Measurements from ENCODE around the gene GPR152. TPM values are rescaled to one million over a fixed set of nuclear protein-coding genes. Genes with fewer than 3 reads are reported as not detected.
A peak's percentile ranks its signal among the peaks of the same experiment; 100 is the strongest.
"Not testable (repeated sequence)": the region's sequence is repeated elsewhere in the genome, so short reads cannot be mapped to it uniquely, and the experiment has no call there.

Gene GPR152
- total RNA-seq, 2 experiments from 2014 or later: not detected

DNA sequence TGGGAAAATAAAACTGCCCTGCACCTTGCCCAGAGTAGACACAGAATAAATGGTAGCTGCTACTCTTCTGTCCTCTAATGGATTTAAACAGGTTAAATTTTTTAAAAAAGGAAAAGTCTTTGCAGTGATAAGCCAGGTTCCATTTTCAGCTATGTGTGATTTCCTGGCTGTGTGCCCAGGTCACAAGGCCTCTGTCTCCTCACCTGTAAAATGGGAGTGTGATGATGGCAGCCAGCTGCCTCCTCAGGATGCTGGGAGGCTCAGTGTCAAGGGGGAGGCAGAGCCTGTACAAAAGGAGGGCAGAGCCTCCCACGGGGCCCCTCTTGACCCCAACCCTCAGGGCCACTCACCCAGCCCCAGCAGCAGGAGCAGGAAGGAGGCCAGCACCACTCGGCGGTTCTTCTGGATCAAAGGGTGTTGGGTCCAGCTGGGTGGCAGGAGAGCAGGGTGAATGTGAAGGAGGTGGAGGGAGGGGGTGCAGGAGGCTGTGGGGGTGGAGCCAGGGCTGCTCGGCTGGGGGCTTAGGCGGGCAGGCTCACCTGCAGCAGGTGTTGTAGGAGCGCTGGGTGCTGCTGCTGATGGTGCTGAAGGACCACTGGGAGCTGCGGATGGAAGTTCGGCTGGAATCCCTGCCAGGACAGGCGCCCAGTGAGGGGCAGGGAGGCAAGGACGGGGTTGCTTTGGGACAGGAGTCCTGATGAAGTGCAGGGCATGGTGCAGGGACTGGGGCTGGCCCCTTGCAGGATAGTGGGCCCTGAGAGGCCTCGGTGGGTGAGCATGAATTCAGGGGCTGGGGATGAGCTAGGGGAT is 14.6 kb upstream of the GPR152 start:
- Mint-ChIP-seq H3K36me3 (peaks cover 1% of the 10 kb centered on the region), H3K27me3 (no peaks in the 10 kb centered on the region), H3K4me3 (peak overlapping the region; percentile 83), H3K27ac (peak overlapping the region; percentile 61), H3K9me3 (ENCODE audit: low read depth) (no peaks in the 10 kb centered on the region), H3K4me1 (peaks cover 31% of the 10 kb centered on the region)
- DNase-seq (no peak), ATAC-seq (no peak)
- CTCF ChIA-PET: interaction anchor here (0.9 to 3.3 kb wide), 10 partner anchors 9 to 110 kb away, joined by 3 to 21 read pairs (median 8); partner anchors contain the start of genes AIP, CORO1B, PPP1CA and PTPRCAP

DNA sequence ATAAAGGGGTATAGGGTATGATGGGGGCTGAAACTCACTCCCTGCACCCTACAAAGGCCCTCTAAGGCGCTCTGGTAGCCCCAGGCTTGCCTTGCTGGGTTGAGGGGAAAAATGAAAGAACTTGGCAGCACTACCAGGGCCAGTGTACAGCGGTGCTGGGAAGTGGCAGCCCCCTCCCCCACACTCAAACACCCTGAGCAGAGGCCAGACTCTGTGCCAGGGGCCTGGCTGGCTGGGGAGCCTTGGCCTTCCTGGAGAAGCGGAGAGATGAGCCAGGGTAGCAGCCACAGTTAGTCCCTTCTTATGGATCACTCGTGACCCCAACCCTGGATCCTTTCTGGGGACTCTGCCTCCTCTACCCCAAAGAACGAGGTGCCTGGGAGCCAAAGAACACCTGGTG is 13.8 kb upstream of the GPR152 start:
- CTCF ChIA-PET: interaction anchor here (1.3 kb wide), 1 partner anchor 64 kb away, joined by 4 read pairs; the partner anchor contains the start of gene PPP1CA

DNA sequence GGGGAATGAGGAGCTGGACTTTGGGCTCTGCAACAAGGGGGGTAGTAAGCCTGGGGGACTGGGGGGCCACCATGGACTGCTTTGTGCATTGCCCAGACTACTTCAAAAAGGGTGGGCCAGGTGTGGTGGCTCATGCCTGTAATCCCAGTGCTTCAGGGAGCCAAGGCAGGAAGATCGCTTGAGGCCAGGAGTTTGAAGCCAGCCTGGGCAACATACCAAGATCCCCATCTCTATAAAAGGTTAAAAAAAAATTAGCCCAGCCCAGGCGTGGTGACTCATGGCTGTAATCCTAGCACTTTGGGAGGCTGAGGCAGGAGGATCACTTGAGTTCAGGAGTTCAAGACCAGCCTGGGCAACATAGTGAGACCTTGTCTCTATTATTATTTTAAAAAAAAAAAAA is 13.0 kb upstream of the GPR152 start:
- CTCF ChIA-PET: interaction anchor here (1.0 to 2.4 kb wide), 4 partner anchors 18 to 63 kb away, joined by 3 to 10 read pairs (median 6); partner anchors contain the start of genes AIP and PPP1CA
- not testable (repeated sequence) for DNase-seq; H3K9me3 Mint-ChIP-seq (ENCODE audit: low read depth); H3K27me3 Mint-ChIP-seq; ATAC-seq; H3K36me3 Mint-ChIP-seq
- Mint-ChIP-seq H3K4me3 (peak overlapping the region; percentile 84), H3K4me1 (peaks cover 31% of the 10 kb centered on the region), H3K27ac (peak overlapping the region; percentile 87)

More for the DNA sequence above, 13.8 kb upstream of the GPR152 start:
- H3K9me3 Mint-ChIP-seq (ENCODE audit: low read depth): no peaks in the 10 kb centered on the region
- peaks cover 1% of the 10 kb centered on the region for H3K36me3 Mint-ChIP-seq
- DNase-seq (no peak), ATAC-seq (no peak)
- no peaks in the 10 kb centered on the region for H3K27me3 Mint-ChIP-seq
- peaks cover 31% of the 10 kb centered on the region for H3K4me1 Mint-ChIP-seq
- H3K4me3 Mint-ChIP-seq: no peak overlapping the region
- H3K27ac Mint-ChIP-seq: peak overlapping the region; percentile 19

DNA sequence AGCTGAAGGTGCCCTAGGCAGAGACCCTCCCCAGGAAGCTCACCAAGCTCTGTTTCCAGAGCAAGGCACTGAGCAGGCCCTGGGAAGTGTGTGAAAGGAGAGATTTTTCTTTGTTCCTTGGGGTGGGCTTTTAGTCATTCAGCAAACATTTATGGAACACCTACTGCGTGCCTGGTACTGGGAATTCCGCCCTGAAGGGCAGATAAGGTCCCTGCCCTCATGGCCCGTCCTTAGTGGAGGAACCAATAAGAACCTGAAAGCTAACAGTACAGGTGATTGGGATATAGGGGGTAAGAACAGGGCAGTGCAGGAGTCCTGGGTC is 12.6 kb upstream of the GPR152 start:
- no peak for DNase-seq
- Mint-ChIP-seq H3K27ac (peak overlapping the region; percentile 87), H3K9me3 (ENCODE audit: low read depth) (no peaks in the 10 kb centered on the region), H3K27me3 (no peaks in the 10 kb centered on the region), H3K4me1 (peaks cover 33% of the 10 kb centered on the region), H3K4me3 (peak overlapping the region; percentile 84), H3K36me3 (peaks cover 1% of the 10 kb centered on the region)
- ATAC-seq: no peak
- CTCF ChIA-PET: interaction anchor here (1.0 to 2.4 kb wide), 5 partner anchors 18 to 63 kb away, joined by 3 to 10 read pairs (median 4); partner anchors contain the start of genes AIP and PPP1CA

DNA sequence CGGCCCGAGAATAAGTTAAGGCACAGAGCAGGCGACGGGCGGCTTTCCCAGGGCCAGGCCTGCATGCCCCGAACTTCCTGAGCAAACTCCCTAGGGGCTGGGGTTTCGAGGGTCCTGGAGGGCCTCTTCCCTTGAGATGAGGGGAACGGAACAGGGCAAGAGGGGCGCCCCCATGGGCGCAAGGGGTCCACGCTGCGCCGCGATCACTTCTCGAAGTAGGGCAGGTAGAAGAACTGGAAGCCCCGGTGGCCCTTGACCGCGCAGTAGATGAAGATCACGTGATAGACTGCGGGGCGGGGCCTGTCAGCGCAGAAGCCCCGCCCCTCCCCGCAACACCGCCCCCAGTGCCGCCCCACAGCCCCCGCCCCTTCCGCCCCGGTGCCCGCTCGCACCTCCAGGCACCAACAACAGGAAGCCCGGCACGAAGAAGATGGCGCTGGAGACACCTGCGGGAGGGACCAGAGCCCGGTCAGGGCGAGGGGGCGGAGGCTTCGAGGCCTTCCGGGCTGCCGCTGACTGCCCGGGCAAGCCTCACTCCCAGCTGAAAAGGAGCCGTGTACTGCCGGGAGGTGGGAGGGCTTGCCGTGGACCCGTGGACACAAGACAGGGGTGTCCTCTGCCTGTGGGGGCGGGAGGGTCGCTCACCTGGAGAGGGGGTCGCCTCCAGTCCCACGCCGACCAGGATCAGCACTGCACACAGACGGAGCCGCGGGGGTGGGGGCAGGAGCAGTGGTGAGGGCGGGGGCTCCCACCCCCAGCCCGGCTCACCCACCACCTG is 12.1 kb upstream of the GPR152 start:
- Mint-ChIP-seq H3K9me3 (ENCODE audit: low read depth) (no peaks in the 10 kb centered on the region), H3K4me1 (peaks cover 35% of the 10 kb centered on the region)

DNA sequence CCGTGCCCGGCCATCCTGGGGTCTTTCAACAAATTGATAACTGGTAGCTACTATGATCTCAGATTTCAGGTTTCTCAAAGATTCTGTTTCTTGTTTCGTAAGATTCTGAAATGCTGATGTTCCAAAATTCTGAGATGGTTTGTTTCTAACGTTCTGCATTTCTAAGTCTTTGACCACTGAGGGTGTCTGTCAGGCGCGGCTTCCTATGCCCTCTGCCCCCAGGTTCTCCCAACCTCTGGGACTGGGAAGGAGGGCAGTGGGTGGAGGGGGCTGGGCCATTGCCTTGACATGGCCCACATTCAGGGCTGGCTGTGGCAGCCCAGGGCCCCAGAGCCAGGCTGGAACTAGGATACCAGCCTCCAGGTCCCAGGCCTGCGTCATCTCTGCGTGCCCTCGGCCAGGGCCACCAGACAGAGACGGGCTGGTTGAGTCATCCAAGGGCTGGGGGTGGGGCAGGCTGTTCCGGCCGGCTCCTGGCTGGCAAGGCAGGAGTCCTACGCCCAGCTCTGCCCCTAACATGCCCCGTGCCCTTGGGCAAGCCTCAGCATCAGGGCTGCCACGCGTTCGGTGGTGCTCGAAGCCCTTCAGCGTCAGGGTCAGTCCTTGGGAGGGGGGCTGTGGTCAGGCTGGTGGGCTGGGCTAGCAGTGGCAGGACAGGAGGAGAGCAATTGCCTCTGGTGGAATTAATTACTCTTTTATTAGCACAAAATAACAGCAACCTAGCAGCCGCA is 11.3 kb upstream of the GPR152 start:
- Mint-ChIP-seq H3K36me3 (peaks cover 1% of the 10 kb centered on the region), H3K9me3 (ENCODE audit: low read depth) (no peaks in the 10 kb centered on the region), H3K4me3 (peak overlapping the region; percentile 84), H3K27me3 (no peaks in the 10 kb centered on the region), H3K4me1 (peaks cover 31% of the 10 kb centered on the region), H3K27ac (peak overlapping the region; percentile 87)
- DNase-seq (no peak), ATAC-seq (no peak)
- CTCF ChIA-PET: interaction anchor here (1.4 to 2.4 kb wide), 2 partner anchors 25 to 81 kb away, joined by 3 to 10 read pairs; no protein-coding TSS in a partner anchor

More for the DNA sequence above, 12.1 kb upstream of the GPR152 start:
- Mint-ChIP-seq H3K4me3 (peak overlapping the region; percentile 84), H3K27me3 (no peaks in the 10 kb centered on the region), H3K27ac (peak overlapping the region; percentile 87), H3K36me3 (peaks cover 1% of the 10 kb centered on the region)
- peak; percentile 96 for DNase-seq
- CTCF ChIA-PET: interaction anchor here (1.0 to 2.4 kb wide), 6 partner anchors 19 to 82 kb away, joined by 3 to 10 read pairs (median 4); partner anchors contain the start of genes AIP and PPP1CA
- ATAC-seq: peak; percentile 83

DNA sequence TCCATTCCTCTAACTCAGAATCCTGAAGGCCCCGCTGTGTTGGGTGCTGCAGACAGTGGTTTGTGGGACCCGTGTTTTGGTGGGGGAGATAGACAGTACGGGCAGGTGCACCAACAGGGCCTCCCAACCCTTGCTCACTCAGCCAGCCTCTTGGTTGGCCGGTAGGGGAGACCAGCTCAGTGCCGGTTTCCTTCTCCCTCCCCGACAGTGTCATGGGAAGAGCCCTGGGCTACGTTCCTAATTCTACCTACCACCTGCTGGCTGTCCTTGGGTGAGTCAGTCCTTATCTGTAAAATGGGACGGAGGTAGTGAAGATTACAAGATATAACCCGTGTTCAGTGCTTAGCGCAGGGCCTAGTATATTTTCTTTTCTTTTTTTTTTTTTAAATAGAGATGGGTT is 10.7 kb upstream of the GPR152 start:
- H3K9me3 Mint-ChIP-seq (ENCODE audit: low read depth): no peaks in the 10 kb centered on the region
- no peaks in the 10 kb centered on the region for H3K27me3 Mint-ChIP-seq
- ATAC-seq (no peak), DNase-seq (no peak)
- H3K4me3 Mint-ChIP-seq: no peak overlapping the region
- H3K27ac Mint-ChIP-seq: no peak overlapping the region
- H3K36me3 Mint-ChIP-seq: peaks cover 1% of the 10 kb centered on the region
- CTCF ChIA-PET: interaction anchor here (1.4 kb wide), 1 partner anchor 80 kb away, joined by 3 read pairs; no protein-coding TSS in a partner anchor
- peaks cover 27% of the 10 kb centered on the region for H3K4me1 Mint-ChIP-seq

DNA sequence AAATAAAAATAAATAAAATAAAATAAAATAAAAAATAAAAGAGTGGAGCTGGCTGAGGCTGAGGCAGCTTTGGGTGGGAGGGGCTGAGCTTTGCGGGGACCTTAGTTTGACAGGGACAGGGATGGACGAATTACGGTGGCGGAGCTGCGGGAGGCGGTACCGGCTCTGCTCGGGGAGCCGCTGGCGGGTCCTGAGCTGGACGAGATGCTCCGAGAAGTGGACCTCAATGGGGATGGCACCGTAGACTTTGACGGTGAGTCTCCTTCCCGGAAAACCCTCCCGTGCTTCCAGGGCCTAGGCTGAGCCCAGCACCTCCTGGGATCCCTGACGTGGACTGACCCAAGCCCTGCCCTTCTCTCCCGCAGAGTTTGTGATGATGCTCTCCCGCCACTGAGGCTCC is 5.7 kb upstream of the GPR152 start:
- ATAC-seq (no peak), DNase-seq (no peak)
- no peak overlapping the region for H3K27ac Mint-ChIP-seq
- H3K36me3 Mint-ChIP-seq: no peaks in the 10 kb centered on the region
- H3K27me3 Mint-ChIP-seq: no peaks in the 10 kb centered on the region
- H3K9me3 Mint-ChIP-seq (ENCODE audit: low read depth): no peaks in the 10 kb centered on the region
- CTCF ChIA-PET: interaction anchor here (1.8 kb wide), 1 partner anchor 10 kb away, joined by 4 read pairs; no protein-coding TSS in a partner anchor
- no peak overlapping the region for H3K4me3 Mint-ChIP-seq
- peaks cover 4% of the 10 kb centered on the region for H3K4me1 Mint-ChIP-seq

DNA sequence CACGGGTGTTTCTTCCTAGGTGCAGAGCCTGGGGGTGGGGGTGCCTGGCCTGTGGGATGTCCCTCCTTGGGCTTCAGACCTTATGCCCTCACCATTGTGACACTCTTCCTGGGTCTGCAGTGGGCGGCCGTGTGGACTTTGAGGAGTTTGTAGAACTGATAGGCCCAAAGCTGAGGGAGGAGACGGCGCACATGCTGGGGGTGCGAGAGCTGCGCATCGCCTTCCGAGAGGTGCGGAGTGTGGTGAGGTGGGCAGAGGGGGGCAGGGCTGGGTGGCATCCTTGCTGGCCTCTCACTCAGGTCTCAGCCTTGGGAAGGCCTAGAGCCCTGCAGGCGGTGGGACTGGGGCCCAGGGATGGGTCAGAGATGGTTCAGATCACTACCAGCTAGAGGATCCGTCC is 4.9 kb upstream of the GPR152 start:
- CTCF ChIA-PET: interaction anchor here (1.8 kb wide), 1 partner anchor 11 kb away, joined by 4 read pairs; no protein-coding TSS in a partner anchor
- Mint-ChIP-seq H3K27ac (no peak overlapping the region), H3K4me1 (peaks cover 4% of the 10 kb centered on the region), H3K4me3 (no peak overlapping the region), H3K9me3 (ENCODE audit: low read depth) (no peaks in the 10 kb centered on the region), H3K27me3 (no peaks in the 10 kb centered on the region), H3K36me3 (no peaks in the 10 kb centered on the region)
- ATAC-seq (no peak), DNase-seq (no peak)

DNA sequence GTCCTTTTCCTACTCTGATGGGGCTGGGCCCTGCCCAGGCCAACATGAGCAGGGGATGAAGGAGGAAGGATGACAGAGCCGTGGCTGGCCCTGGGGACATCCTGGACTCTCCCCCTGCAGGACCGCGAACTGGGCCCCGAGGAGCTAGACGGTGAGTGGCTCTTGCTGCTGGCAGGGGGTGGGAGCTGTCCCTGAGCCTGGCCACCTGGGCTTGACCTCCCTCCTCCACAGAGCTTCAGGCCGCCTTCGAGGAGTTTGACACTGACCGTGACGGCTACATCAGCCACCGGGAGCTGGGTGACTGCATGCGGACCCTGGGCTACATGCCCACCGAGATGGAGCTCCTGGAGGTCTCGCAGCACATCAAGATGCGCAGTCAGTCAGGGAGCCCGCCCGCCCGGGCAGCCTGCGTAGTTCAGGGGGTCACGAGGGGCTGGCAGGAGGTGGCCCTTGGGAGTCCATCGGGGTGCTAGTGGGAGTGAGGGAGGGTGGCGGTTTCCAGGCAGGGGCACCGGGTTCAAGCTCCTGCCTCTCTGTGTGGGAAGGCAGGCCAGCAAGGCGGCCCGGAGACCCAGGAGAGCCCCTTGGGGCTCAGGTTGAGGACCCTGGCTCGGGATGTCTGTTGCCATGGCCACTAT is 3.7 kb upstream of the GPR152 start:
- CTCF ChIA-PET: interaction anchor here (0.8 to 1.4 kb wide), 2 partner anchors 49 to 100 kb away, joined by 3 read pairs; partner anchors contain the start of gene PITPNM1
- Mint-ChIP-seq H3K4me3 (no peak overlapping the region), H3K27me3 (no peaks in the 10 kb centered on the region), H3K9me3 (ENCODE audit: low read depth) (no peaks in the 10 kb centered on the region), H3K4me1 (peaks cover 9% of the 10 kb centered on the region), H3K27ac (no peak overlapping the region), H3K36me3 (no peaks in the 10 kb centered on the region)
- ATAC-seq (no peak), DNase-seq (no peak)

DNA sequence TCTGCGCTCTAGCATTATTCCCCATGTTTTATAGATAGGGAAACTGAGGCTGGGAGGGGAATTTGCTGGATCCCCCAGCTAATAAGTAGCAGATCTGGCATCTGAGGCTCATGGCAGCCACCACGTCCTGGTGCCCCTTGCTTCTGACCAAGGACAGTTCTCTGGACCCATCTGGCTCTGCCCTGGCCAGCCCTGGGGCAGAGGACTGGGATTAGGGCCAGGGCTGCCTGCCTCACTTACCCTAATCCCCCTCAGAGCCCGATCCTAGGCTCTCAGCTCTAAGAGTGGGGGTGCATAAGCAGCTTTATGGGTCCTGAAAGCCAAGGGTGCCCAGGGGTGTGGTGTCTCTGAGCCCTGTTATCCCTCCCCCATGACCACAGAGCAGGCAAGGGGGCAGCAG is 2.5 kb upstream of the GPR152 start, which contains the start of gene CABP4:
Gene CABP4 (plus strand): TSS at position 301 of the 400 bp plus-strand sequence. CDS start 70 bp downstream, at position 371.
- CTCF ChIA-PET: interaction anchor here (1.4 kb wide), 1 partner anchor 50 kb away, joined by 3 read pairs; the partner anchor contains the start of gene PITPNM1
- H3K36me3 Mint-ChIP-seq: no peaks in the 10 kb centered on the region
- no peak within 1 kb of the TSS for H3K4me3 Mint-ChIP-seq
- H3K27ac Mint-ChIP-seq: no peak within 1 kb of the TSS
- peaks cover under 1% of the 10 kb centered on the region for H3K27me3 Mint-ChIP-seq
- no peak for DNase-seq
- no peak for ATAC-seq
- peaks cover 7% of the 10 kb centered on the region for H3K4me1 Mint-ChIP-seq
- H3K9me3 Mint-ChIP-seq (ENCODE audit: low read depth): no peaks in the 10 kb centered on the region

Data from activated CD8-positive, alpha-beta memory T cell treated with anti-CD3 and anti-CD28 coated beads, Interleukin-2, amount 10 ng/mL, durations not matched to agents 7 days and 5 days (primary cell).